ENCODE data around the gene CYB5R3. TPM values are rescaled to one million over a fixed set of nuclear protein-coding genes. Genes with fewer than 3 reads are reported as not detected.

CYB5R3 gene
- total RNA-seq, 1 donor from 2014 or later, result 77.3 TPM

- no peak for TF ChIP-seq CTCF (IDR thresholded peaks at IDR 0.05; ENCODE audit: unreplicated experiment)
- no peak overlapping the region for H3K27ac Mint-ChIP-seq
- no peaks in the 10 kb centered on the region for H3K9me3 Mint-ChIP-seq (ENCODE audit: low read depth)
- no peak for DNase-seq (ENCODE audit: low spot score, unreplicated experiment)
- H3K4me1 Mint-ChIP-seq (ENCODE audit: low read depth), result peaks cover 18% of the 10 kb centered on the region
- H3K36me3 Mint-ChIP-seq (ENCODE audit: insufficient read depth), result no peaks in the 10 kb centered on the region
- no peak overlapping the region for H3K4me3 Mint-ChIP-seq (ENCODE audit: low read depth)
- no peaks in the 10 kb centered on the region for H3K27me3 Mint-ChIP-seq
Measured at GRCh38 chr22:42642806-42643633, 6.2 kb downstream of the CYB5R3 start.

- H3K4me1 Mint-ChIP-seq (ENCODE audit: low read depth), result peaks cover 14% of the 10 kb centered on the region
- TF ChIP-seq CTCF (IDR thresholded peaks at IDR 0.05; ENCODE audit: unreplicated experiment), result no peak
- no peaks in the 10 kb centered on the region for H3K9me3 Mint-ChIP-seq (ENCODE audit: low read depth)
- H3K27ac Mint-ChIP-seq, result no peak overlapping the region
- DNase-seq (ENCODE audit: low spot score, unreplicated experiment), result no peak
- H3K36me3 Mint-ChIP-seq (ENCODE audit: insufficient read depth), result no peaks in the 10 kb centered on the region
- H3K27me3 Mint-ChIP-seq, result no peaks in the 10 kb centered on the region
- H3K4me3 Mint-ChIP-seq (ENCODE audit: low read depth), result no peak overlapping the region
Measured at GRCh38 chr22:42641801-42642413, 7.3 kb downstream of the CYB5R3 start.

- DNase-seq (ENCODE audit: low spot score, unreplicated experiment), result no peak
- H3K27me3 Mint-ChIP-seq, result no peaks in the 10 kb centered on the region
- H3K4me1 Mint-ChIP-seq (ENCODE audit: low read depth), result peaks cover 7% of the 10 kb centered on the region
- H3K36me3 Mint-ChIP-seq (ENCODE audit: insufficient read depth), result peaks cover 3% of the 10 kb centered on the region
- H3K4me3 Mint-ChIP-seq (ENCODE audit: low read depth), result no peak overlapping the region
- H3K9me3 Mint-ChIP-seq (ENCODE audit: low read depth), result no peaks in the 10 kb centered on the region
- no peak overlapping the region for H3K27ac Mint-ChIP-seq
- TF ChIP-seq CTCF (IDR thresholded peaks at IDR 0.05; ENCODE audit: unreplicated experiment), result no peak
Measured at GRCh38 chr22:42639541-42640241, 9.5 kb downstream of the CYB5R3 start.

- no peaks in the 10 kb centered on the region for H3K27me3 Mint-ChIP-seq
- no peak for TF ChIP-seq CTCF (IDR thresholded peaks at IDR 0.05; ENCODE audit: unreplicated experiment)
- H3K4me1 Mint-ChIP-seq (ENCODE audit: low read depth), result no peaks in the 10 kb centered on the region
- H3K4me3 Mint-ChIP-seq (ENCODE audit: low read depth), result no peak overlapping the region
- H3K36me3 Mint-ChIP-seq (ENCODE audit: insufficient read depth), result peaks cover 5% of the 10 kb centered on the region
- no peak overlapping the region for H3K27ac Mint-ChIP-seq
- DNase-seq (ENCODE audit: low spot score, unreplicated experiment), result no peak
- no peaks in the 10 kb centered on the region for H3K9me3 Mint-ChIP-seq (ENCODE audit: low read depth)
Measured at GRCh38 chr22:42637555-42637954, 11.6 kb downstream of the CYB5R3 start.

GRCh38 chr22:42636506-42636905 is 12.7 kb downstream of the CYB5R3 start:
- no peak for TF ChIP-seq CTCF (IDR thresholded peaks at IDR 0.05; ENCODE audit: unreplicated experiment)
- peaks cover 6% of the 10 kb centered on the region for H3K36me3 Mint-ChIP-seq (ENCODE audit: insufficient read depth)
- H3K27me3 Mint-ChIP-seq, result no peaks in the 10 kb centered on the region
- H3K27ac Mint-ChIP-seq, result no peak overlapping the region
- H3K4me1 Mint-ChIP-seq (ENCODE audit: low read depth), result no peaks in the 10 kb centered on the region
- DNase-seq (ENCODE audit: low spot score, unreplicated experiment), result no peak
- H3K9me3 Mint-ChIP-seq (ENCODE audit: low read depth), result no peaks in the 10 kb centered on the region
- no peak overlapping the region for H3K4me3 Mint-ChIP-seq (ENCODE audit: low read depth)

All from progenitor cell of endocrine pancreas (in vitro differentiated cells).